ENCODE measurements around the gene SLC22A5. TPM values are rescaled to one million over a fixed set of nuclear protein-coding genes. Genes with fewer than 3 reads are reported as not detected.
A peak's percentile ranks its signal among the peaks of the same experiment; 100 is the strongest.

Gene SLC22A5
- total and polyA plus RNA-seq, 2 donors (not counting 1 experiment from before 2014, with no cell fraction given) = 5.7 to 12.9 TPM

DNA sequence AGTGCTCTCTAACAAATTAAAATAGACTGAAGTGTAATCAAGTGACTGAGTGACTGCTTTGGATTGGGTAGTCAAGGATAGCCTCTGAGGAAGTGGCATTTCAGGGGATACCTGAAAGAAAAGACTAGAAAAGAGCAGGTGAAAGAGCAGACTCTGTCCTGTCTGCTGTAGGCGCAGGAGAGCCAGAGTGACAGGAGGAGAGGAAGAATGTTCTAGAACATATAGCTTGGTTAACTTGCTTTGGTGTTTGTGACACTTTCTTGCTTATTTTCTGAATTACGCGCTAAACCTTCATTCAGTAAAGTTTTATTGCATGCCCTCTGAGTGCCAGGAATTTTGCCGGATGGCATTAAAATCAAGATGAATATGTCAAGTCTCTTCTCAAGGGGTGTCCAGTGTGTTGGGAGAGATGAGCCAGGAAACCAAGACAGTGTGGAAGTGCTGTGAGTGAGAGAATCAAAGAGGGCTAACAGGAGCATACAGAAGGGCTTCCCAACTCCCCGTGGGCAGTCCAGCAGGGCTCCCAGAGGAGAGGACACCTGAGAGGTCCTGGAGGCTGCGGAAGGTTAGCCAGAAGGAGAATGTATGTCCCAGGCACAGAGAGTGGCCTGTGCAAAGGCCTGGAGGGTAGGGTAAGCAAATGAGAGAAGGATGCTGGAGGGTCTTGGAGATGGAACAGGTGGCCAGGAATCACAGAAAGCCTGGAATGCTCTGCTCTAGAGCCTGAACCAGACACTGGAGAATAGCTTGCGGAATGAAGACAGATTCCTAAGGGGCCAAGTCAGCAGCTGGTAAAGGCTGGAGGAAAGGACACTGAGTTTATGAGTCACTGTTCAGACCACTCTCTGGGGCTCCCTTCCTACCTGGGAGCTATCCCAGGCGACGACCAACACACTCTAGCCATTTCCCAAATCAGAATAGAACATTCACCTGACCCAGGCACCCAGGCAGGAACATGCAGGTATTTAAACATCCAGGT lies 59.3 kb downstream of the SLC22A5 start:
- ChIA-PET POLR2A (interaction anchor here (0.6 to 4.8 kb wide), 11 partner anchors 11 to 360 kb away, joined by 3 to 77 read pairs (median 8); partner anchors contain the start of gene IRF1), CTCF (interaction anchor here (0.7 to 11.2 kb wide), 10 partner anchors 9 to 69 kb away, joined by 3 to 127 read pairs (median 36); partner anchors contain the start of gene IRF1)
- H2AFZ ChIP-seq (ENCODE audit: insufficient read depth, low read depth, low read length, poor library complexity, severe bottlenecking) = no peak overlapping the region
- no peaks in the 10 kb centered on the region for H3K27me3 Mint-ChIP-seq
- peaks cover 94% of the 10 kb centered on the region for H3K4me1 Mint-ChIP-seq
- DNase-seq (no peak), ATAC-seq (ENCODE audit: low read depth) (no peak)
- intact Hi-C loops (cut with micrococcal nuclease) = no loop called here
- H3K79me2 ChIP-seq (ENCODE audit: control insufficient read depth, insufficient read depth, low read length) = peaks cover 96% of the 10 kb centered on the region
- H3K9me3 ChIP-seq (ENCODE audit: control extremely low read depth in 1 of 3, control insufficient read depth in 2 of 3, insufficient read depth in 1 of 3, low read length in 2 of 3) = no peaks in the 10 kb centered on the region
- no peaks in the 10 kb centered on the region for H3K9me3 Mint-ChIP-seq (ENCODE audit: insufficient read depth)
- H3K4me3 ChIP-seq (ENCODE audit: control extremely low read depth in 1 of 5, extremely low read depth in 1 of 5, insufficient read depth in 1 of 5, low read depth in 2 of 5, low read length in 4 of 5) = no peak overlapping the region
- H3K4me3 Mint-ChIP-seq = peak overlapping the region; percentile 80
- WGBS (ENCODE audit: insufficient coverage) = 99% methylated on average over 7 of the region's 9 CpGs
- TF ChIP-seq CTCF (IDR thresholded peaks at IDR 0.05) (no peak), EZH2 (IDR thresholded peaks at IDR 0.05; ENCODE audit: borderline replicate concordance, insufficient read depth, low read depth, low read length, poor library complexity, severe bottlenecking) (no peak)
- peak overlapping the region; percentile 68 for H3K4me2 ChIP-seq (replicated peaks; ENCODE audit: low read depth, low read length, poor library complexity, severe bottlenecking)
- H4K20me1 ChIP-seq (ENCODE audit: control insufficient read depth, insufficient read depth, low read length, poor library complexity, severe bottlenecking) = peaks cover 49% of the 10 kb centered on the region
- peak overlapping the region; percentile 93 for H3K27ac Mint-ChIP-seq
- H3K36me3 ChIP-seq (replicated peaks in 1 of 2; ENCODE audit: control extremely low read depth in 1 of 2, control insufficient read depth in 1 of 2, extremely low read depth in 1 of 2, insufficient read depth in 2 of 2, low read length in 1 of 2) = peaks cover 0 to 26% of the 10 kb centered on the region in 2 experiments
- peaks cover 89% of the 10 kb centered on the region in 2 donors for H3K4me1 ChIP-seq (ENCODE audit: control insufficient read depth in 2 of 2, insufficient read depth in 2 of 2, low read length in 2 of 2)
- no peak overlapping the region for H3K9ac ChIP-seq (ENCODE audit: low read length)
- H3K27me3 ChIP-seq (replicated peaks in 1 of 4; ENCODE audit: control extremely low read depth in 1 of 4, control insufficient read depth in 3 of 4, insufficient read depth in 4 of 4, low read length in 3 of 4) = no peaks in the 10 kb centered on the region
- H3K27ac ChIP-seq (ENCODE audit: low read length in 2 of 2) = peak overlapping the region; percentile 90 to 94
